Measurements from ENCODE around the gene PTCHD1. TPM values are rescaled to one million over a fixed set of nuclear protein-coding genes. Genes with fewer than 3 reads are reported as not detected.

Gene PTCHD1
- total and polyA plus RNA-seq, 2 donors (not counting 1 experiment from before 2014, with no cell fraction given) = under 0.01 TPM; not detected in 1

DNA sequence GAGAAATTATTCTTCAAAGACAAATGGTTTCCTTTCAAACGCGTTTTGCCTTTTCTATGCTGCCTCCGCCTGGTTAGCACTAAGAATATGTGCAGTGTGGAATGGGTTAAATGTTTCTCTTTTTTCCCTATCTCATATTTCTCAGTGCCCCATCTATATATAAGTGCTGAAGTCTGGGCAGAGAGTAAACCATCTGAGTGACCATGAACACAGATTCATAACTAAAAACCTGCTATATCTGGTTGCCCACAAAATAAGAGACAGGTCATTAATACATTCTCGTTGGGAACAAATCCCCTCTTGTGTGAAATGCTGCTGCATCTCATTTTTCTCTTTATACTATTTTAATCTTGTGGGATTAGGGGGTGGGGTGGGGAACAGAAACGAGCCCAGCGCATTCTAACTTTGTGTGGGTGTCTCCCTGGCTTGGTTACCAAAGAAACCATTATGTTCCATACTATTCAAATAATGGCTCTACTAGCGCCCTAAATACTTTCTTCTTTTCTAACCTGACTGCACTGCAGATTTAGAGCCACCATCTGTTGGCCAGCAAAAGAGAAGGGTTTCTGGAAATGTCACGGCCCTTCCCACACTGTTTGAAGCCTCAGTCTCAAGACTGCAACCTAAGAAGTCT lies 42.2 kb upstream of the PTCHD1 start:
- H3K79me2 ChIP-seq (ENCODE audit: control insufficient read depth, insufficient read depth, low read length) = no peaks in the 10 kb centered on the region
- H3K27ac ChIP-seq (ENCODE audit: insufficient read depth, low read length) = no peak overlapping the region
- TF ChIP-seq, protein P1, sequence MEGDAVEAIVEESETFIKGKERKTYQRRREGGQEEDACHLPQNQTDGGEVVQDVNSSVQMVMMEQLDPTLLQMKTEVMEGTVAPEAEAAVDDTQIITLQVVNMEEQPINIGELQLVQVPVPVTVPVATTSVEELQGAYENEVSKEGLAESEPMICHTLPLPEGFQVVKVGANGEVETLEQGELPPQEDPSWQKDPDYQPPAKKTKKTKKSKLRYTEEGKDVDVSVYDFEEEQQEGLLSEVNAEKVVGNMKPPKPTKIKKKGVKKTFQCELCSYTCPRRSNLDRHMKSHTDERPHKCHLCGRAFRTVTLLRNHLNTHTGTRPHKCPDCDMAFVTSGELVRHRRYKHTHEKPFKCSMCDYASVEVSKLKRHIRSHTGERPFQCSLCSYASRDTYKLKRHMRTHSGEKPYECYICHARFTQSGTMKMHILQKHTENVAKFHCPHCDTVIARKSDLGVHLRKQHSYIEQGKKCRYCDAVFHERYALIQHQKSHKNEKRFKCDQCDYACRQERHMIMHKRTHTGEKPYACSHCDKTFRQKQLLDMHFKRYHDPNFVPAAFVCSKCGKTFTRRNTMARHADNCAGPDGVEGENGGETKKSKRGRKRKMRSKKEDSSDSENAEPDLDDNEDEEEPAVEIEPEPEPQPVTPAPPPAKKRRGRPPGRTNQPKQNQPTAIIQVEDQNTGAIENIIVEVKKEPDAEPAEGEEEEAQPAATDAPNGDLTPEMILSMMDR (conservative IDR thresholded peaks at IDR 0.05 in 1 of 2, IDR thresholded peaks at IDR 0.05 in 1 of 2; ENCODE audit: low read depth in 1 of 2, low read length in 2 of 2) = no peak
- TF ChIP-seq EZH2 (IDR thresholded peaks at IDR 0.05; ENCODE audit: low read length, missing control alignments) = no peak
- H3K4me1 ChIP-seq (ENCODE audit: control insufficient read depth, extremely low read depth, insufficient read depth, low read length) = no peaks in the 10 kb centered on the region
- peak in 1 of 2 donors; percentile 29 for DNase-seq (ENCODE audit: low read depth in 2 of 2)
- H3K36me3 ChIP-seq (ENCODE audit: control insufficient read depth, insufficient read depth, low read length) = no peaks in the 10 kb centered on the region
- H3K4me3 ChIP-seq (replicated peaks in 1 of 4; ENCODE audit: control extremely low read depth in 1 of 4, insufficient read depth in 1 of 4, low read depth in 3 of 4, low read length in 4 of 4) = no peak overlapping the region
- H3K9me3 ChIP-seq (ENCODE audit: control insufficient read depth, insufficient read depth, low read depth, low read length) = no peaks in the 10 kb centered on the region
- no peaks in the 10 kb centered on the region for H3K27me3 ChIP-seq (ENCODE audit: control insufficient read depth, insufficient read depth, low read length)
- H3K4me2 ChIP-seq (ENCODE audit: extremely low read depth, insufficient read depth, low read length) = no peak overlapping the region
- H2AFZ ChIP-seq (ENCODE audit: low read length) = no peak overlapping the region
- H3K9ac ChIP-seq (ENCODE audit: insufficient read depth, low read length) = no peak overlapping the region
- no peaks in the 10 kb centered on the region for H4K20me1 ChIP-seq (ENCODE audit: control insufficient read depth, extremely low read depth, insufficient read depth, low read length)

DNA sequence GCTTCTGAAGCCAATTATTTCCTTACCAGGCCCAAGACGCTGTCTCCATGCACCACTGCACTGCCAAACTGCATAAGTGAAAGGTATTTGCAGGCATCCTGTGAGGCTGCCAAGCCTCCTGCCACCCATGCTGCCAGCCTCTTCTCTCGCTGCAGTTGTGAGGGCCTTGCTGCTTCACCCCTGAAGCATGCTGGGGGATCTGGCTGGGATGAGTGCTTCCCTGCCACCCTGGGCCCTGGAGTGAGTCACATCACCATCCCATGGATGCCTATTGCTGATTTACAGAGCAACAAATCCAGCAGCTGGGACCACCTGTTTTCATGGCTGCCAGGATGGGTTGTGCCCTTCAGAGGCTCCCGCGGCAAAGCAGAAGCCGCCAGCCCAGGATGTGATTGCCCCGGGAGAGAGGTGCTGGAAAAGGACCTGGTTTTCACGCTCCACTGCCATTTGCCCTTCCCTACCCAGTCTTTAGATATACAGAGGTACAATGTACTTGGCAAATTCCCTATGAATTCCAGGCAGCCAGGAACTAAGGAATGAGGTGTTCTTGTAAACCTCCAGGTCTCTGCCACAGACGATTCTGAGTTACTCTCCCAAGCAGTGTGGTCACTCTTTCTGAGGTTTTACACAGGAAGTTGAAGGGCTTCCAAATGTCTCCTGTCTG lies 41.5 kb upstream of the PTCHD1 start:
- Histone ChIP-seq H2AFZ (ENCODE audit: low read length) (no peak overlapping the region), H3K79me2 (ENCODE audit: control insufficient read depth, insufficient read depth, low read length) (no peaks in the 10 kb centered on the region), H3K27ac (ENCODE audit: insufficient read depth, low read length) (no peak overlapping the region), H3K9ac (ENCODE audit: insufficient read depth, low read length) (no peak overlapping the region), H4K20me1 (ENCODE audit: control insufficient read depth, extremely low read depth, insufficient read depth, low read length) (no peaks in the 10 kb centered on the region), H3K9me3 (ENCODE audit: control insufficient read depth, insufficient read depth, low read depth, low read length) (no peaks in the 10 kb centered on the region), H3K36me3 (ENCODE audit: control insufficient read depth, insufficient read depth, low read length) (no peaks in the 10 kb centered on the region), H3K4me2 (ENCODE audit: extremely low read depth, insufficient read depth, low read length) (no peak overlapping the region), H3K4me1 (ENCODE audit: control insufficient read depth, extremely low read depth, insufficient read depth, low read length) (no peaks in the 10 kb centered on the region), H3K4me3 (replicated peaks in 1 of 4; ENCODE audit: control extremely low read depth in 1 of 4, insufficient read depth in 1 of 4, low read depth in 3 of 4, low read length in 4 of 4) (no peak overlapping the region), H3K27me3 (ENCODE audit: control insufficient read depth, insufficient read depth, low read length) (no peaks in the 10 kb centered on the region)
- TF ChIP-seq, protein P1 (conservative IDR thresholded peaks at IDR 0.05 in 1 of 2, IDR thresholded peaks at IDR 0.05 in 1 of 2; ENCODE audit: low read depth in 1 of 2, low read length in 2 of 2) = no peak
- TF ChIP-seq EZH2 (IDR thresholded peaks at IDR 0.05; ENCODE audit: low read length, missing control alignments) = no peak
- peak; percentile 1 to 79 for DNase-seq (ENCODE audit: low read depth in 2 of 2)

DNA sequence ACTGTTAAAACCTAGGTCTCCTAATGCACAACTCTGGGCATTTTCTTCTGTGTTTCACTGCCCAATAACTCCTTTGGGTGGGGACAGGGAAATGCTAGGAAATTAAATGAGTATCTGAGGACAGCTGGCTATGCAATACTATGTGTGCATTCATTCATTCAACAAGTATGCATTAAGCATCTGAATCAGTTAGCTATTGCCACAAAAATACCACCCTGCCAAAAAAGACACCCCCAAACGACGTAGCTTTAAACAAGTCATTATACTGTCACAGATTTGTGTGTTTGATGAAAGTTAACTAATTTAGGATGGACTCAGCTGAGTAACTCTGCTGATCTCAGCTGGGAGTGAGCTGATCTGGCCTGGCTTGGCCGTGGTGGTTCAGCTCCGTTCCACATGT lies 29.8 kb upstream of the PTCHD1 start:
- H3K36me3 ChIP-seq (ENCODE audit: control insufficient read depth, insufficient read depth, low read length) = no peaks in the 10 kb centered on the region
- no peak overlapping the region for H3K4me3 ChIP-seq (replicated peaks in 1 of 4; ENCODE audit: control extremely low read depth in 1 of 4, insufficient read depth in 1 of 4, low read depth in 3 of 4, low read length in 4 of 4)
- no peak overlapping the region for H3K4me2 ChIP-seq (ENCODE audit: extremely low read depth, insufficient read depth, low read length)
- no peaks in the 10 kb centered on the region for H4K20me1 ChIP-seq (ENCODE audit: control insufficient read depth, extremely low read depth, insufficient read depth, low read length)
- H3K4me1 ChIP-seq (ENCODE audit: control insufficient read depth, extremely low read depth, insufficient read depth, low read length) = no peaks in the 10 kb centered on the region
- no peaks in the 10 kb centered on the region for H3K27me3 ChIP-seq (ENCODE audit: control insufficient read depth, insufficient read depth, low read length)
- H3K27ac ChIP-seq (ENCODE audit: insufficient read depth, low read length) = no peak overlapping the region
- TF ChIP-seq, protein P1 (conservative IDR thresholded peaks at IDR 0.05 in 1 of 2, IDR thresholded peaks at IDR 0.05 in 1 of 2; ENCODE audit: low read depth in 1 of 2, low read length in 2 of 2) = no peak
- TF ChIP-seq EZH2 (IDR thresholded peaks at IDR 0.05; ENCODE audit: low read length, missing control alignments) = no peak
- no peak overlapping the region for H2AFZ ChIP-seq (ENCODE audit: low read length)
- H3K79me2 ChIP-seq (ENCODE audit: control insufficient read depth, insufficient read depth, low read length) = no peaks in the 10 kb centered on the region
- no peak for DNase-seq (ENCODE audit: low read depth in 2 of 2)
- H3K9me3 ChIP-seq (ENCODE audit: control insufficient read depth, insufficient read depth, low read depth, low read length) = no peaks in the 10 kb centered on the region
- no peak overlapping the region for H3K9ac ChIP-seq (ENCODE audit: insufficient read depth, low read length)
